GM12892 (cell line): Measurements from ENCODE around the gene HTN1.
"Not testable (repeated sequence)": the region's sequence is repeated elsewhere in the genome, so short reads cannot be mapped to it uniquely, and the experiment has no call there.

Experiments
- POLR2A ChIP-seq: IDR thresholded peaks from 2 replicates; pipeline ENCODE4 v1.6.1; 2011; ENCODE audit warnings: low read depth, low read length, control low read depth
- POLR2AphosphoS5 ChIP-seq: IDR thresholded peaks from 2 replicates; pipeline ENCODE4 v1.6.1; 2011; ENCODE audit warnings: low read depth, low read length, control low read depth

DNA sequence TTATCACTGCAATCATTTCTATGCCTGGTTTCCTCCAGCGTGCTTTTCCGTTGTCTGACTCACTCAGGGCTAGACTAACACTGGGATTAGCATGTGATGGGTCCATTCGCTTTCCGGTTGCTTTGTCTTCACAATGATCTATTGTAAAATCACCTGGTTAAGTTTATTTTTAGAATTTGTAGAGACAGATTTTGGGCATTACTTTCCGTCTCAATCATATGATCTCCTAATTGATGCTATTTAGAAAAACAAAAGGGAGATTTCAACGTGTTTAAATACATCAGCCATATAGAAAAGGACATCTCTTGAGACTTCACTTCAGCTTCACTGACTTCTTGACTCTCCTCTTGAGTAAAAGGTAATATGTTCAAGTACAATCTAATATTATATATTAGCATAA lies at the start of gene HTN1:
- not testable (repeated sequence) for TF ChIP-seq POLR2A, POLR2AphosphoS5
